Measurements from ENCODE around the gene LUZP2.

LUZP2 gene

GRCh38 chr11:24496736-24497725 lies at the start of gene LUZP2:
Gene LUZP2 (plus strand): TSS chr11:24497053.
- H3K36me3 ChIP-seq (ENCODE audit: control insufficient read depth, insufficient read depth, low read length, severe bottlenecking): no peaks in the 10 kb centered on the region
- peak; percentile 90 for DNase-seq (ENCODE audit: low read depth)
- no peaks in the 10 kb centered on the region for H3K9me3 ChIP-seq (ENCODE audit: control insufficient read depth, low read length)
- no peak within 1 kb of the TSS for H3K9ac ChIP-seq (ENCODE audit: low read length)
- H3K4me3 ChIP-seq (ENCODE audit: low read length): peak within 1 kb of the TSS; percentile 78
- peaks cover 7% of the 10 kb centered on the region for H3K4me1 ChIP-seq (ENCODE audit: control insufficient read depth, insufficient read depth, low read length)
- peaks cover 40% of the 10 kb centered on the region for H3K27me3 ChIP-seq (replicated peaks; ENCODE audit: control insufficient read depth, insufficient read depth, low read length)

DNA sequence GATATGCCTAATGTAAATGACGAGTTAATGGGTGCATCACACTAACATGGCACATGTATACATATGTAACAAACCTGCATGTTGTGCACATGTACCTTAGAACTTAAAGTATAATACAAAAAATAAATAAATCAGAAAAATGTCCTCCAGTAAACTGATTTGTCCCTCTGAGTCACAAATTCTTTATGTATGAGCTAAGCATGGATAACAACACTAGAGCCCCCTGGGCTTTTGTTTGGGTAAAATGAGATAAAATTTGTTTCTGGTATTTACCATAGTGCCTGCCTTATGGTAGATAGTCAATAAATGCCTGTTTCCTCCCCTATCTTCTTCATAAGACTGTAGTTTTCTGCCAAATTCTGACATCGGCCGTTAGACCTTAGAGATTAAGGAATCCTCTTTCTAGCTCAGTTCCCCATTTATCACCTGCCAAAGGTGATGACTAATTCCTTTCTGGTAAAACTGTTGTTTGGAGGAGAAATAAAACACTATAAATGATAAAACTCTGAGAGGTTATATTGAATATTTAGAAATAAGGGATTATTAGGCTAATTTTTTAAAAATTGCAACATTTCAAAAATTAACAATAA lies 43.6 kb upstream of the LUZP2 start:
- Histone ChIP-seq H3K4me3 (ENCODE audit: low read length) (no peak overlapping the region), H3K36me3 (ENCODE audit: control insufficient read depth, insufficient read depth, low read length, severe bottlenecking) (no peaks in the 10 kb centered on the region), H3K9me3 (ENCODE audit: control insufficient read depth, low read length) (no peaks in the 10 kb centered on the region), H3K4me1 (ENCODE audit: control insufficient read depth, insufficient read depth, low read length) (no peaks in the 10 kb centered on the region), H3K27me3 (replicated peaks; ENCODE audit: control insufficient read depth, insufficient read depth, low read length) (no peaks in the 10 kb centered on the region), H3K9ac (ENCODE audit: low read length) (no peak overlapping the region)
- no peak for DNase-seq (ENCODE audit: low read depth)

DNA sequence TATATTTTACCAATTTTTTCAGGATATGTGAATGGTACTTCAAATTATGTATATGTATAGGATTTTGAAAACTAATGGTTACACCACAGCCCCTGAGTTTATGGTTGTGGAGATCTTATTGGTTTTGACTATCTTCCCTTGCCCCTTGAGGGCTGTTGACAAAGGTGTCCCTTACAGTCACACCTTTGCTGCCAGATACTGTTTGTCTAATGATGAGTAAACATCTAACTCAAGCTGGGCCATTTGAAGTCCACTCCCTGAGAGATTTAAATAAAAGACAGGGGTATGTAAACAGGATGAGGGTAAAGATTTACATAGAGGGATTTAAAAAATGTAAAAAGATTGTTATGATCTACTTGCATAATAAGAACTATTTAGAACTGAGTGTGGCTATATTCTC lies 38.9 kb upstream of the LUZP2 start:
- Histone ChIP-seq H3K36me3 (ENCODE audit: control insufficient read depth, insufficient read depth, low read length, severe bottlenecking) (no peaks in the 10 kb centered on the region), H3K27me3 (replicated peaks; ENCODE audit: control insufficient read depth, insufficient read depth, low read length) (no peaks in the 10 kb centered on the region), H3K9me3 (ENCODE audit: control insufficient read depth, low read length) (peaks cover 2% of the 10 kb centered on the region), H3K9ac (ENCODE audit: low read length) (no peak overlapping the region), H3K4me3 (ENCODE audit: low read length) (no peak overlapping the region), H3K4me1 (ENCODE audit: control insufficient read depth, insufficient read depth, low read length) (no peaks in the 10 kb centered on the region)
- DNase-seq (ENCODE audit: low read depth): no peak

DNA sequence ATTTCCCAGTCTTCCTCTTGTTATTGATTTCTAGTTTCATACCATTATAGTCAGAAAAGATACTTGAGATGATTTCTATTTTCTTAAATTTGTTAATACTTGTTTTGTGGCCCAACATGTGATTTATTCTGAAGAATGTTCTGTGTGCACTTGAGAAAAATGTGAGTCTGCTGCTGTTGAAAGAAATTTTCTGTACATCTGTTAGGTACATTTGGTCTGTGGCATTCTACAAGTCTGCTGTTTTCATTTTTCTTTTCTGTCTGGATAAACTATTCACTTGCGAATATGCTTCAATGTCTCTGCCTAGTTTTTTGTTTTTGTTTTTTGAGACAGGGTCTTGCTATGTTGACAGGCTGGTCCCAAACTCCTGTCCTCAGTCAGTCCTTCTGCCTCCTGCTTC lies 26.4 kb upstream of the LUZP2 start:
- H3K27me3 ChIP-seq (replicated peaks; ENCODE audit: control insufficient read depth, insufficient read depth, low read length): no peaks in the 10 kb centered on the region
- H3K4me1 ChIP-seq (ENCODE audit: control insufficient read depth, insufficient read depth, low read length): no peaks in the 10 kb centered on the region
- H3K9me3 ChIP-seq (ENCODE audit: control insufficient read depth, low read length): no peaks in the 10 kb centered on the region
- H3K36me3 ChIP-seq (ENCODE audit: control insufficient read depth, insufficient read depth, low read length, severe bottlenecking): no peaks in the 10 kb centered on the region
- H3K4me3 ChIP-seq (ENCODE audit: low read length): no peak overlapping the region
- DNase-seq (ENCODE audit: low read depth): no peak
- H3K9ac ChIP-seq (ENCODE audit: low read length): no peak overlapping the region

- DNase-seq (ENCODE audit: low read depth): peak; percentile 32
- H3K4me1 ChIP-seq (ENCODE audit: control insufficient read depth, insufficient read depth, low read length): no peaks in the 10 kb centered on the region
Measured at GRCh38 chr11:24471084-24471483, 25.8 kb upstream of the LUZP2 start.

GRCh38 chr11:24478718-24479117 lies 18.1 kb upstream of the LUZP2 start:
- H3K27me3 ChIP-seq (replicated peaks; ENCODE audit: control insufficient read depth, insufficient read depth, low read length): no peaks in the 10 kb centered on the region
- H3K4me1 ChIP-seq (ENCODE audit: control insufficient read depth, insufficient read depth, low read length): peaks cover 11% of the 10 kb centered on the region
- peak; percentile 8 for DNase-seq (ENCODE audit: low read depth)
- H3K4me3 ChIP-seq (ENCODE audit: low read length): no peak overlapping the region
- H3K9ac ChIP-seq (ENCODE audit: low read length): no peak overlapping the region
- H3K9me3 ChIP-seq (ENCODE audit: control insufficient read depth, low read length): peaks cover 2% of the 10 kb centered on the region
- no peaks in the 10 kb centered on the region for H3K36me3 ChIP-seq (ENCODE audit: control insufficient read depth, insufficient read depth, low read length, severe bottlenecking)

More at GRCh38 chr11:24471084-24471483, 25.8 kb upstream of the LUZP2 start:
- no peaks in the 10 kb centered on the region for H3K27me3 ChIP-seq (replicated peaks; ENCODE audit: control insufficient read depth, insufficient read depth, low read length)
- no peaks in the 10 kb centered on the region for H3K9me3 ChIP-seq (ENCODE audit: control insufficient read depth, low read length)
- no peak overlapping the region for H3K9ac ChIP-seq (ENCODE audit: low read length)
- no peak overlapping the region for H3K4me3 ChIP-seq (ENCODE audit: low read length)
- H3K36me3 ChIP-seq (ENCODE audit: control insufficient read depth, insufficient read depth, low read length, severe bottlenecking): no peaks in the 10 kb centered on the region

DNA sequence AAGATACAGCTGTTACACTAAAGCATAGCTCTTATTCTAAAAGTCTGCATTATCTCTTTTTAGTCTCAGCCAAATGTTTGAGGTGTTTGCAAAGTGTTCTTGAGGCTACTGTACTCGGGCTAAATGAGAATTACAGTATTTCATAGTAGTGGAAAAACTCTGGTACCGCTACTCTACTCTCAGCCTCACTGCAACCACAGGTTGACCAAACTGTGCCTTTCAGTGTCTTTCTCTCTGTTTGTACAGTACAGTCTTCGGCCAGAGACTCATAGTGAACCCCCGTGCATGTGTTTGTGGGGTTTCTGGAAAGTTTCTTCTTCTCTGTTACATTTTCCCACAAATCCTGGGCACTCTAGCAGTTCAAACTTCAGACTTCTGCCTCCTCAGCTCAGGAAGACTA lies 7.4 kb upstream of the LUZP2 start:
- no peak overlapping the region for H3K4me3 ChIP-seq (ENCODE audit: low read length)
- no peaks in the 10 kb centered on the region for H3K9me3 ChIP-seq (ENCODE audit: control insufficient read depth, low read length)
- H3K4me1 ChIP-seq (ENCODE audit: control insufficient read depth, insufficient read depth, low read length): no peaks in the 10 kb centered on the region
- H3K27me3 ChIP-seq (replicated peaks; ENCODE audit: control insufficient read depth, insufficient read depth, low read length): no peaks in the 10 kb centered on the region
- no peaks in the 10 kb centered on the region for H3K36me3 ChIP-seq (ENCODE audit: control insufficient read depth, insufficient read depth, low read length, severe bottlenecking)
- no peak for DNase-seq (ENCODE audit: low read depth)
- H3K9ac ChIP-seq (ENCODE audit: low read length): no peak overlapping the region

- H3K4me1 ChIP-seq (ENCODE audit: control insufficient read depth, insufficient read depth, low read length): peaks cover 7% of the 10 kb centered on the region
- no peak overlapping the region for H3K9ac ChIP-seq (ENCODE audit: low read length)
- H3K27me3 ChIP-seq (replicated peaks; ENCODE audit: control insufficient read depth, insufficient read depth, low read length): peaks cover 37% of the 10 kb centered on the region
- peak overlapping the region; percentile 78 for H3K4me3 ChIP-seq (ENCODE audit: low read length)
- no peaks in the 10 kb centered on the region for H3K36me3 ChIP-seq (ENCODE audit: control insufficient read depth, insufficient read depth, low read length, severe bottlenecking)
- peak; percentile 51 for DNase-seq (ENCODE audit: low read depth)
- H3K9me3 ChIP-seq (ENCODE audit: control insufficient read depth, low read length): no peaks in the 10 kb centered on the region
Measured at GRCh38 chr11:24496386-24496735, 492 bp upstream of the LUZP2 start.

- Histone ChIP-seq H3K9me3 (ENCODE audit: control insufficient read depth, low read length) (no peaks in the 10 kb centered on the region), H3K4me3 (ENCODE audit: low read length) (no peak overlapping the region), H3K4me1 (ENCODE audit: control insufficient read depth, insufficient read depth, low read length) (peaks cover 7% of the 10 kb centered on the region), H3K27me3 (replicated peaks; ENCODE audit: control insufficient read depth, insufficient read depth, low read length) (peaks cover 40% of the 10 kb centered on the region), H3K36me3 (ENCODE audit: control insufficient read depth, insufficient read depth, low read length, severe bottlenecking) (no peaks in the 10 kb centered on the region), H3K9ac (ENCODE audit: low read length) (no peak overlapping the region)
- no peak for DNase-seq (ENCODE audit: low read depth)
Measured at GRCh38 chr11:24497831-24498230, 978 bp downstream of the LUZP2 start.

DNA sequence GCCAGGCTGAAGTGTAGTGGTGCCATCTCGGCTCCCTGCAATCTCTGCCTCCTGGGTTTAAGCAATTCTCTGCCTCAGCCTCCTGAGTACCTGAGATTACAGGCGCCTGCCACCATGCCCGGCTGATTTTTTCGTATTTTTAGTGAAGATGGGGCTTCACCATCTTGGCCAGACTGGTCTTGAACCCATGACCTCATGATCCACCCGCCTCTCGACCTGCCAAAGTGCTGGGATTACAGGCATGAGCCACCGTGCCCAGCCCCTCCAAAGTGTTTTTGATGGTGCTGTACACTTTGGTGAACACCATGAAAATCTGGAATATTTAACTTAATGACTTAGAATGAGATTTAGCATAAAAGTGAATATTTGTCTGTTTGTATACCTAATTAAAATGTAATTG lies 5.6 kb downstream of the LUZP2 start:
- H3K27me3 ChIP-seq (replicated peaks; ENCODE audit: control insufficient read depth, insufficient read depth, low read length): peaks cover 23% of the 10 kb centered on the region
- no peak for DNase-seq (ENCODE audit: low read depth)
- no peak overlapping the region for H3K9ac ChIP-seq (ENCODE audit: low read length)
- H3K4me1 ChIP-seq (ENCODE audit: control insufficient read depth, insufficient read depth, low read length): no peaks in the 10 kb centered on the region
- no peaks in the 10 kb centered on the region for H3K9me3 ChIP-seq (ENCODE audit: control insufficient read depth, low read length)
- no peak overlapping the region for H3K4me3 ChIP-seq (ENCODE audit: low read length)
- no peaks in the 10 kb centered on the region for H3K36me3 ChIP-seq (ENCODE audit: control insufficient read depth, insufficient read depth, low read length, severe bottlenecking)

GRCh38 chr11:24509114-24509513 lies 12.3 kb downstream of the LUZP2 start:
- H3K4me1 ChIP-seq (ENCODE audit: control insufficient read depth, insufficient read depth, low read length): no peaks in the 10 kb centered on the region
- no peaks in the 10 kb centered on the region for H3K36me3 ChIP-seq (ENCODE audit: control insufficient read depth, insufficient read depth, low read length, severe bottlenecking)
- DNase-seq (ENCODE audit: low read depth): peak; percentile 53
- no peaks in the 10 kb centered on the region for H3K27me3 ChIP-seq (replicated peaks; ENCODE audit: control insufficient read depth, insufficient read depth, low read length)
- H3K4me3 ChIP-seq (ENCODE audit: low read length): no peak overlapping the region
- H3K9ac ChIP-seq (ENCODE audit: low read length): no peak overlapping the region
- no peaks in the 10 kb centered on the region for H3K9me3 ChIP-seq (ENCODE audit: control insufficient read depth, low read length)
